Panc1 (cell line): ENCODE results near the gene ALKAL2. TPM values are rescaled to one million over a fixed set of nuclear protein-coding genes. Genes with fewer than 3 reads are reported as not detected.

Experiments
- ATAC-seq: fragments of 200-7000 bp; cut with Tn5 transposase; 2 replicates; pipeline ENCODE4 v1.9.1; 2020; ENCODE audit warnings: mild to moderate bottlenecking, moderate library complexity
- BruUV-seq: library from RNA; stranded (reverse); fragments of 400-500 nt; replicated peaks from 2 replicates; lab custom pipeline; 2021; lab: Mats Ljungman, UMichigan
- CTCF ChIA-PET: fragments of 300-600 bp; sonication (Branson Sonifier 250); formaldehyde crosslinking; loops from one replicate; lab custom pipeline; 2022; ENCODE audit warnings: antibody characterized with exemption; lab: Charles Lee
- POLR2A ChIA-PET: fragments of 300-600 bp; sonication (Branson Sonifier 250); formaldehyde crosslinking; loops from one replicate; lab custom pipeline; 2022; ENCODE audit warnings: antibody characterized with exemption; lab: Charles Lee
- DNase-seq: peaks from one replicate; pipeline ENCODE4 v3.0.0-alpha.2; 2010; ENCODE audit warnings: low read depth, low spot score
- H3K27ac ChIP-seq: 2 replicates; pipeline ENCODE4 v1.5.1; 2011; ENCODE audit warnings: mild to moderate bottlenecking, low read length, inconsistent platforms
- H3K27me3 ChIP-seq: fragments of 200-500 bp; sonication (Bioruptor generic); 2 replicates; pipeline ENCODE4 v1.6.0; 2014; ENCODE audit warnings: low read length, inconsistent platforms; ENCODE audit not compliant: control insufficient read depth, insufficient read depth
- H3K36me3 ChIP-seq: fragments of 200-500 bp; sonication (Bioruptor generic); 2 replicates; pipeline ENCODE4 v1.5.1; 2014; ENCODE audit warnings: inconsistent platforms, mild to moderate bottlenecking, low read length, moderate library complexity; ENCODE audit not compliant: control insufficient read depth, insufficient read depth
- H3K4me1 ChIP-seq: 2 replicates; pipeline ENCODE4 v1.5.1; 2011; ENCODE audit warnings: inconsistent platforms, mild to moderate bottlenecking, low read length, moderate library complexity; ENCODE audit not compliant: control insufficient read depth, insufficient read depth
- H3K4me3 ChIP-seq, 2 experiments: 2 replicates each; pipeline ENCODE4 v1.5.1; 2011 to 2012; ENCODE audit warnings: low read depth in 2 of 2, low read length in 2 of 2, mild to moderate bottlenecking in 2 of 2, inconsistent platforms in 1 of 2, moderate library complexity in 1 of 2
- H3K9me3 ChIP-seq: fragments of 200-500 bp; sonication (Bioruptor generic); 2 replicates; pipeline ENCODE4 v1.5.1; 2014; ENCODE audit warnings: low read depth, mild to moderate bottlenecking, inconsistent platforms, low read length, moderate library complexity; ENCODE audit not compliant: control insufficient read depth, insufficient read depth
- CTCF ChIP-seq: fragments of 450-650 bp; IDR thresholded peaks from 2 replicates; pipeline ENCODE4 v1.5.1; 2017; ENCODE audit warnings: mild to moderate bottlenecking
- POLR2AphosphoS5 ChIP-seq: IDR thresholded peaks from 2 replicates; pipeline ENCODE4 v1.6.1; 2012; ENCODE audit warnings: mild to moderate bottlenecking, low read depth, low read length, moderate library complexity
- SIN3A ChIP-seq: IDR thresholded peaks from 2 replicates; pipeline ENCODE4 v1.6.1; 2012; ENCODE audit warnings: low read depth, mild to moderate bottlenecking, low read length, moderate library complexity, borderline replicate concordance; ENCODE audit not compliant: insufficient read depth
- TCF7L2 ChIP-seq: IDR thresholded peaks from 2 replicates; pipeline ENCODE4 v1.6.1; 2011; ENCODE audit warnings: mild to moderate bottlenecking, low read depth, low read length, inconsistent platforms
- in situ Hi-C: cut with HindIII; loops from 2 replicates; pipeline ENCODE4 v1.10.0; 2016; ENCODE audit warnings: low sequenced_read_pairs, low pct_unique_long_range_greater_than_20kb
- intact Hi-C: fragments of 100-400 bp; cut with micrococcal nuclease; formaldehyde crosslinking; loops from one replicate; pipeline ENCODE4 v1.10.0; 2022; ENCODE audit not compliant: unreplicated experiment
- total RNA-seq: library from RNA; stranded (reverse); gene quantifications from one replicate; pipeline ENCODE4 v1.2.1, GENCODE V29; 2021; ENCODE audit not compliant: unreplicated experiment
- TF ChIP-seq, protein P1 (sequence below), 2 experiments: IDR thresholded peaks; 2 replicates each; pipeline ENCODE4 v1.6.1; 2011 to 2012; ENCODE audit warnings: low read depth in 2 of 2, control low read depth in 1 of 2, low read length in 1 of 2, mild to moderate bottlenecking in 1 of 2, moderate library complexity in 1 of 2; ENCODE audit not compliant: insufficient read depth in 1 of 2

The ALKAL2 gene
- total RNA-seq, 1 experiment from 2014 or later, result not detected

- in situ Hi-C loops (no loop called here), intact Hi-C loops (no loop called here)
- BruUV-seq, result no TSS peak
- no peaks in the 10 kb centered on the region for H3K4me1 ChIP-seq
- no peak overlapping the region for H3K4me3 ChIP-seq
- H3K27ac ChIP-seq, result no peak overlapping the region
- no peaks in the 10 kb centered on the region for H3K9me3 ChIP-seq
- CTCF ChIA-PET, result no interaction called here
- DNase-seq (no peak), ATAC-seq (no peak)
- no peaks in the 10 kb centered on the region for H3K36me3 ChIP-seq
- H3K27me3 ChIP-seq, result peaks cover 16% of the 10 kb centered on the region
- POLR2A ChIA-PET, result no interaction called here
- no peak for TF ChIP-seq CTCF
- no peak for TF ChIP-seq POLR2AphosphoS5
- no peak for TF ChIP-seq TCF7L2
- TF ChIP-seq SIN3A, result no peak
- TF ChIP-seq, protein P1, sequence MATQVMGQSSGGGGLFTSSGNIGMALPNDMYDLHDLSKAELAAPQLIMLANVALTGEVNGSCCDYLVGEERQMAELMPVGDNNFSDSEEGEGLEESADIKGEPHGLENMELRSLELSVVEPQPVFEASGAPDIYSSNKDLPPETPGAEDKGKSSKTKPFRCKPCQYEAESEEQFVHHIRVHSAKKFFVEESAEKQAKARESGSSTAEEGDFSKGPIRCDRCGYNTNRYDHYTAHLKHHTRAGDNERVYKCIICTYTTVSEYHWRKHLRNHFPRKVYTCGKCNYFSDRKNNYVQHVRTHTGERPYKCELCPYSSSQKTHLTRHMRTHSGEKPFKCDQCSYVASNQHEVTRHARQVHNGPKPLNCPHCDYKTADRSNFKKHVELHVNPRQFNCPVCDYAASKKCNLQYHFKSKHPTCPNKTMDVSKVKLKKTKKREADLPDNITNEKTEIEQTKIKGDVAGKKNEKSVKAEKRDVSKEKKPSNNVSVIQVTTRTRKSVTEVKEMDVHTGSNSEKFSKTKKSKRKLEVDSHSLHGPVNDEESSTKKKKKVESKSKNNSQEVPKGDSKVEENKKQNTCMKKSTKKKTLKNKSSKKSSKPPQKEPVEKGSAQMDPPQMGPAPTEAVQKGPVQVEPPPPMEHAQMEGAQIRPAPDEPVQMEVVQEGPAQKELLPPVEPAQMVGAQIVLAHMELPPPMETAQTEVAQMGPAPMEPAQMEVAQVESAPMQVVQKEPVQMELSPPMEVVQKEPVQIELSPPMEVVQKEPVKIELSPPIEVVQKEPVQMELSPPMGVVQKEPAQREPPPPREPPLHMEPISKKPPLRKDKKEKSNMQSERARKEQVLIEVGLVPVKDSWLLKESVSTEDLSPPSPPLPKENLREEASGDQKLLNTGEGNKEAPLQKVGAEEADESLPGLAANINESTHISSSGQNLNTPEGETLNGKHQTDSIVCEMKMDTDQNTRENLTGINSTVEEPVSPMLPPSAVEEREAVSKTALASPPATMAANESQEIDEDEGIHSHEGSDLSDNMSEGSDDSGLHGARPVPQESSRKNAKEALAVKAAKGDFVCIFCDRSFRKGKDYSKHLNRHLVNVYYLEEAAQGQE (IDR thresholded peaks at IDR 0.05; ENCODE audit: insufficient read depth in 1 of 2, low read depth in 2 of 2, low read length in 1 of 2), result no peak
These were observed 7.2 kb upstream of the ALKAL2 start for GRCh38 chr2:295090-295489.

- no TSS peak for BruUV-seq
- peak; percentile 90 for ATAC-seq
- Histone ChIP-seq H3K4me1 (no peaks in the 10 kb centered on the region; the same call in 1 of the 2 replicates), H3K27ac (no peak overlapping the region), H3K27me3 (peaks cover 16% of the 10 kb centered on the region), H3K36me3 (no peaks in the 10 kb centered on the region), H3K9me3 (no peaks in the 10 kb centered on the region), H3K4me3 (peak overlapping the region; percentile 43 to 63)
- TF ChIP-seq CTCF (peak; percentile 94), POLR2AphosphoS5 (no peak)
- ChIA-PET CTCF (interaction anchor here (0.5 kb wide), 1 partner anchor 106 kb away, joined by 4 read pairs; no protein-coding TSS in a partner anchor), POLR2A (no interaction called here)
- peak; percentile 45 for DNase-seq
- in situ Hi-C loops (no loop called here), intact Hi-C loops (loop anchor here (2.0 to 5.0 kb wide), 2 partner anchors 43 to 117 kb away; no protein-coding TSS in a partner anchor)
These were observed 2.3 kb upstream of the ALKAL2 start for GRCh38 chr2:290090-290722.
